ENCODE measurements around the gene REM2.
"Not testable (repeated sequence)": the region's sequence is repeated elsewhere in the genome, so short reads cannot be mapped to it uniquely, and the experiment has no call there.

REM2 gene

DNA sequence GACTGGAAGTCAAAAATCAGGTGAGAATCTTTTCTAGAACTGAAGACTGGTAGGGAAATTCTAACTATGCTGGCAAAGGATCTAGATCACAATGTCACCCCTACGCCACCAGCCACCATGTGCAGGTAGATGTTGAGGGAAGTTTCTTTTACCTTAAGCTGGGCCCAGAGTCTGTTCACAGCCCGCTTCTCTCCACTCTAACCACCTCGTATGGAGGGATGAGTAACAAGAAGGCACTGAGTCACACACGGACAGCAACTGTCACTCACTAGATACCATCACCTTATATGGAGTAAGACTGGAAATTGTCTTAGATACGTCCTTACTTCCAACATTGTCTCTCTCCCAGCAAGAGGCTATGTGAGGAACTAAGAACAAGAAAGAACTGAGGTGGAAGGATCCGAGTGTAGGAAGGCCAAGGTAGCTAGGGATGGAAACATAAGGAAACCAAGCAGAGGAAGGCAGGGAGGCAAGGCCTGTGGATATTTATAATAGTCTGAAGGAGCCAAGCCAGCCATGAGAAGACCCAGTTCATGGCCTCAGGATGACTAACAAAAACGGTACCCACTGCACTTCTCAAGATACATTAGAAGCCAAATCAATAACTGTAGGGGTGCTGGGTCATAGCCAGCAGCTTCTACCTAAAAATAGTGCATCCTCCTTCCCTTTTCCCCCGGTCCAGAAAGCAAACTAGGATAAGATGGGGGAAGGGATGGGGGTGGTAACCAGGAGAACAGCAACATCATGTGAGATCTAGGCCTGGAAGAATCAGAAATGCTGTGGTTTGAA lies 15.5 kb downstream of the REM2 start:
- no peak for DNase-seq

DNA sequence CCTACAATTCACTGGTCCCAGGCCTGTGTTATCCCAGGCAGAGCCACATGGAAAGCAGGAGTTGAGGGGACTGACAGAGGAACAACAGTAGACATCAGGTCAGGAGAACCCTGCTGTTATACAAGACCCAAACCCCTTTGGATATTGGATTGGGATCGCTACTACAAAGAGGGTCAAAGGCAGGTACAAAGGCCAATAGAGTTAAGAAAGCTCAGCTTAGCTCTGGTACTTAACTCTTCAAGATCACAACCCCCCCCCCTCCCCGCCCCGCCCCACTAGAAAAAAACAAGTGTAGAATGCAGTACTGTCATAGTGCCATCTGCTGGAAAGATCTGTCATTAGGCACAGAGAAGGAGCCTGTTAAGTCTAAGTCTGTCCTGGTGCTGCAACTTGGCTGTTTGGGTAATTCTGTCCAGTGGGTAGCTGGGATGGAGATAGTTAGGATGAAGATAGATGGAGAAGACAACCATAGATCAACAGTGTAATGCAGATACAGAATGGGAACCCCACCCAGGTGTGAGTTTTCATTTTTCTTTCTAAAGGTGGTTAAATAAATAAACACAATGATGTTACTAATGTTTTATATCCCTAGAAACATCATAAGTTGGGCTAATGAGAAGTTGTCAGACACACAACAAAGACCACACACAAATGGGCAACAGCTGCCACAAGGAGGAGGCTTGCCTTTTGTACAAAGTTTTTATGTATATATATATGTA lies 17.2 kb downstream of the REM2 start:
- DNase-seq: peak; percentile 38 to 44

DNA sequence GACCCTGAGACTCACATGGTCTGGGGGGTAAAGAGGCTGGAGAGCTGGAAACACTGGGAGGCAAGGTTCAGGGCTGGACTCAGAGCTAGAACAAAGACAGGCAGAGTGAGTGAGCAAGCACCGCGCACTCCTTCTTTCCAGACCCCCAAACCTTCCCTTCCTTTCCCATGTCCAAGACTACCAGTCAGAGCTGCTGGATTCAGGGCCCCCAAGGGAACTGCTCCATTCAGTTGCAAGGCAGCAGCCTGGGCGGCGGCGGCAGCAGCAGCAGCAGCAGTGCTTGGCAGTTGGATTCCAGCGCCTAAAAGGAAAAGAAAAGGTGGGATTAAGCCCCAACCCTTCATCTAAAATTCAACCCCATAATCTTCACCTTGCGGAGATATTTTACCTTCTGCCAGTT lies 18.8 kb downstream of the REM2 start:
- DNase-seq: no peak

DNA sequence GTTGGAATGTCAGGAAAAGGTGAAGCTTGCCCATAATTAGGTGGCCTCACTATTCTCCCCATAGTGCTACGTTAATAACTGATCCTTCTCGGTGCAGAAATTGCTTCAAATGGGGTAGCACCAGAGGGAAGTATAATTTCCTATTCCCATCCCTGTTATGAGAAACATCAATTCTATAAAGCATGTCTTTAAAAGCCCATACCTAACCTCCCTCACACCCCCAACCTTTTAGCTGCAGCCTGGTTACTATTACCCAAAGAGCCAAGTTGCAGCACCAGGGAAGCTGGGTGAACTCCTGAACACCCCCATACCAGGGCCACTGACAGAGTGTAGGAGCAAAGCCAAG lies 20.7 kb downstream of the REM2 start:
- no peak for DNase-seq

GRCh38 chr14:22905627-22906026 lies 22.6 kb downstream of the REM2 start:
- no peak for DNase-seq

GRCh38 chr14:22906073-22906472 lies 23.1 kb downstream of the REM2 start:
- DNase-seq: no peak

GRCh38 chr14:22907429-22907828 lies 24.4 kb downstream of the REM2 start:
- DNase-seq: no peak

- no peak for DNase-seq
Observed at GRCh38 chr14:22908601-22909000, 25.6 kb downstream of the REM2 start.

- no peak for DNase-seq
Observed at GRCh38 chr14:22910916-22911315, 27.9 kb downstream of the REM2 start.

- DNase-seq: not testable (repeated sequence)
Observed at GRCh38 chr14:22914836-22915235, 31.8 kb downstream of the REM2 start.

DNA sequence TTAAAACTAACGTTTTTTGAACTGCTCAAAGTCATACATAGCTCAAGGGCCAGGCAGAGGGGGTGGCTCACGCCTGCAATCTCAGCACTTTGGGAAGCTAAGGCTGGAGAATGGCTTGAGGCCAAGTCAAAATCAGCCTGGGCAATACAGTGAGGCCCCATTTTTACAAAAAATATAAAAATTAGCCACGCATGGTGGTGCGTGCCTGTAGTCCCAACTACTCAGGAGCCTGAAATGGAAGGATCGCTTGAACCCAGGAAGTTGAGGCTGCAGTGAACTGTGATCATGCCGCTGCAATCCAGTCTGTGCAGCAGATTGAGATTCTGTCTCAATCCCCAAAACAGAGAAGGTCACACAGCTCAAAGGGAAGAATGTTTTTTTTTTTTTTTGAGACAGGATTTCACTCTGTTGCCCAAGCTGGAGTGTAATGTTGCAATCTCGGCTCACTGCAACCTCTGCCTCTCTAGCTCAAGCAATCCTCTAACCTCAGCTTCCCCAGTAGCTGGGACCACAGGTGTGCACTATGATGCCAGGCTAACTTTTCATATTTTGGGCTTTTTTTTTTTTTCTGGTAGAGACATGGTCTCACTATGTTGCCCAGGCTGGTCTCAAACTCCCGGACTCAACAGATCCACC lies 33.0 kb downstream of the REM2 start:
- DNase-seq: no peak

- peak; percentile 100 for DNase-seq
Observed at GRCh38 chr14:22918804-22919600, 36.0 kb downstream of the REM2 start, which contains the start of gene RBM23. RBM23 (minus strand) TSS chr14:22919149.

- no peak for DNase-seq
Observed at GRCh38 chr14:22919601-22919921, 36.5 kb downstream of the REM2 start.

DNA sequence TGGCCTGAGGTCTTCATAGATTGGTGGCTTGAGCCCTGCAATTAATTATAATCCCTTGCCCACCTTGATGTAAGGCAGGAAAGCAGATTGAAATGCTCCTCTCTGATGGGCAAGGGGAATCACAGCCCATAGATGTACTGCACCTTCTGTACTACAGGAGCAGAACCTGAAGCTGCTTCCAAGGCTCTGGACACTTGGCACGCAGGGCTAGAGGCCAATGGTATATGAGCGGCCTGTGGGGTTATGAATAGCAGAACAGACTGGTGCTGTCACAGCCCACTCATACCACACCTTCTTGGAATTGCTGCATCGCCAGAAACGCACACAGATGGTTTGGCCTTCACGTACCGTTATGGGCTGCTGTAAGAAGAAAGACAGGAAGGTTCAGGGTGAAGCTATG lies 37.7 kb downstream of the REM2 start:
- DNase-seq: no peak

- no peak for DNase-seq
Observed at GRCh38 chr14:22922294-22922693, 39.3 kb downstream of the REM2 start.

GRCh38 chr14:22923746-22924145 lies 40.7 kb downstream of the REM2 start:
- no peak for DNase-seq

DNA sequence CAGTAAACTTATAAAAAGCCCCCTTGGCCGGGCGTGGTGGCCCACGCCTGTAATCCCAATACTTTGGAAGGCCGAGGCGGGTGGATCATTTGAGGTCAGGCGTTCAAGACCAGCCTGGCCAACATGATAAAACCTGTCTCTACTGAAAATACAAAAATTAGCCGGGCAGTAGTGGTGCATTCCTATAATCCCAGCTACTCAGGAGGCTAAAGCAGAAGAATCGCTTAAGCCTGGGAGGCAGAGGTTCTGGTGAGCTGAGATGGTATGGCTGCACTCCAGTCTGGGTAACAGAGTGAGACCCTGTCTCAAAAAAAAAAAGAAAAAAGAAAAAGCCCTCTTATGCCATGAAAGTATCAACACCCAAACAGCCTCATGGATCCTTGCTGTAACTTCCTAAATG lies 42.5 kb downstream of the REM2 start:
- DNase-seq: no peak

DNA sequence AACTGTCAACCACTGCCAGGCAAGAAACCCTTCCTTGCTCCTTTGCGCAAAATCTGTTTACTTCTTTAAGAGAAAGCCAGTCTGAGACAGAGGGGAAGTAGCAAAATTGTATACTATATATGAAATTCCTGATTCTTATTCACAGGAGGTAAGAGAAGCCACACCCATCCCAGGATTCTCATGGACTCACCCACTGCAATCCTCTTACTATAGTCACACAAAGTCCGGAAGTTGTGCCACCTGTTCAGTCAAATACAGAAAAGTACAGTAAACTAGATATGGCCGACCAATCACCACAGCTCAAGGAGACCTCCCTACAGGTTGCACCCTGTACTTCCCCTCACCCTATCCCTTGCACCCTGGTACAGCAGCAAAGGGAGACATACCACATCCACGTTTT lies 43.3 kb downstream of the REM2 start:
- DNase-seq: no peak

DNA sequence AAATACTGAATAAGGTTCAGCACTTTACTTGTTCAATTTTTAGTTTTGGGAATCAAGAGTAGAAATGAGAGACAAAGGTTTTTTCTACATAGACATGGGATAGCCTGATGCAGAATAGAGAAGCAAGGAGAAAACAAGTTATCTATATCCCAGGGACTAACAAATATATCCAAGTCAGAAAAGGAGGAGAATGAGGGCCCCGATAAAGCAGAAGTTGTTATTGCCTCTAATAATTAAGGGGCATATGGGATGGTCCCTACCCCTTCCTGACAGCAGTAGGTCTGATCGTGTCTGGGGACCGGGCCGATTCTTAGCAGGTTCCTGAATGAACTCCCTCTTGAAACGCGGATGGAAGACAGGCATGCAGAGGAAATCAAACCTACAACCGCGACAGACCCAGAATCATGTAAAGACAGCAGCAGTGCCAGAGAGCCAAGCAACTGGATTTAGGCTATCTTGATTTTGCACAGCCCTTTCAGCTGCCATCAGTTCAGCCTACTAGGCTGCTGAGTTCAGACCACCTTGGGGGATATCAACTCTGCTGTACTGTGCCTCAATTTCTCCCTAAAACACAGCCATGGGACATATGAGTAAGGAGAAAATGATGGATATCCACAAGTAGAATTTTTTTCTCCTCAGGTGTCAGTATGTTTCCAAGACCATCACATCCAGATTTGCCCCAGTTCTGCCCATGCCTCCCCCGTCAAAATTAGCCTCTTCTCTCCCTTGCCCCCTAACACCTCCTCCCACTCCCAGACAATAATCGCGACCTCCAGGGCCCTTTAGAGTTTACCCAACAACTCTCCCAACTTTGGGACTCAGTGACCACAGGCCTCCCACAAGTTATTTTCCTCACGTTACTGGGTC lies 45.4 kb downstream of the REM2 start:
- DNase-seq: no peak

GRCh38 chr14:22929104-22929960 lies 46.3 kb downstream of the REM2 start, which contains the start of gene PRMT5:
PRMT5 (minus strand) TSS chr14:22929376; CDS start chr14:22929361, 15 bp downstream.
- DNase-seq: peak; percentile 99 to 100

DNA sequence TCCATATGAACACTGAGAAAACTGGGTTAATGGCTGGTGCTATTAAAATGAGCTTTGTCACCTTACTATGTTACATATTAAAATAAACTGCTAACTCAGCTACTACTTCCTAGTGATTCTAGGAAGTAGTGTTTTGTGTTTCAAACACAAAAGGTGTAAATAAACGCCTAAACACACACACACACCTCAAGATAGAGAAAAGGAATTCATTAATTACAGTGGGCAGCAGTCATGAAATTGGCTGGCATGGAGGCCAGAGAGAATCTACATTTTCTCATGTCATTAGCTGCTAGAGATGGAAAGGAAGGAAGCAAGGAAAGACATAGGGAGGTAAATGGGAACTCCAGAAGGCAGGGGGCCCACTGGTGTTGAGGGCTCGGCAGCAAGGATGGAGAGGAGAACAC lies 46.9 kb downstream of the REM2 start:
- no peak for DNase-seq
